Small intestine (tissue), 7 donors: ENCODE results near the gene SMIM1. TPM values are rescaled to one million over a fixed set of nuclear protein-coding genes. Genes with fewer than 3 reads are reported as not detected.

Experiments
- DNase-seq, 2 donors: peaks; one replicate each; pipeline versions ENCODE4 v3.0.0 to v3.0.0-alpha.2; 2013
- FAIRE-seq: peaks from 2 replicates; lab custom pipeline; 2012; peaks lifted over from hg19 to GRCh38; lab: Jason Lieb, UNC
- H3K27ac ChIP-seq, 3 donors: one replicate each; pipeline ENCODE4 v1.5.1; 2013; ENCODE audit warnings: low read length in 2 of 3, mild to moderate bottlenecking in 2 of 3, control low read depth in 1 of 3, inconsistent platforms in 1 of 3, low read depth in 1 of 3, moderate library complexity in 1 of 3
- H3K27me3 ChIP-seq, 3 donors: one replicate each; pipeline ENCODE4 v1.6.1; 2013; ENCODE audit warnings: low read length in 3 of 3, inconsistent platforms in 1 of 3; ENCODE audit not compliant: control insufficient read depth in 3 of 3, insufficient read depth in 3 of 3
- H3K36me3 ChIP-seq, 3 donors: one replicate each; pipeline ENCODE4 v1.6.1; 2013; ENCODE audit warnings: low read length in 3 of 3, inconsistent platforms in 1 of 3, low read depth in 1 of 3, mild to moderate bottlenecking in 1 of 3, moderate library complexity in 1 of 3; ENCODE audit not compliant: control insufficient read depth in 3 of 3, insufficient read depth in 2 of 3
- H3K4me1 ChIP-seq, 3 donors: one replicate each; pipeline ENCODE4 v1.6.1; 2013; ENCODE audit warnings: low read length in 2 of 3, inconsistent platforms in 1 of 3, low read depth in 1 of 3, mild to moderate bottlenecking in 1 of 3, moderate library complexity in 1 of 3; ENCODE audit not compliant: control insufficient read depth in 3 of 3, insufficient read depth in 2 of 3
- H3K4me3 ChIP-seq, 3 donors: one replicate each; pipeline ENCODE4 v1.5.1; 2013; ENCODE audit warnings: low read length in 3 of 3, control low read depth in 1 of 3, inconsistent platforms in 1 of 3, low read depth in 1 of 3, mild to moderate bottlenecking in 1 of 3, moderate library complexity in 1 of 3
- H3K9me3 ChIP-seq, 2 donors: one replicate each; pipeline ENCODE4 v1.6.1; 2013; ENCODE audit warnings: low read depth in 1 of 2, low read length in 1 of 2; ENCODE audit not compliant: control insufficient read depth in 2 of 2, insufficient read depth in 1 of 2
- WGBS, 3 donors: extraction: QIAGEN DNeasy Blood & Tissue Kit; methylation state at CpG; one replicate each; pipeline ENCODE4 v1.1.7; 2013; 5-methylcytosine and 5-hydroxymethylcytosine counted together
- polyA plus RNA-seq, 4 donors: library from polyadenylated mRNA; stranded (reverse) in 3 of 4; unstranded in 1 of 4; fragments of 200-250 nt in 3 of 4; fragments of 120-200 nt in 1 of 4; gene quantifications; one replicate each; pipeline versions ENCODE4 v1.2.1 to v1.2.3, GENCODE V29; 2013
- donor health status: healthy with polysubstance abuse.
- donor health status: control.
- donor health status: control.
- donor health status: Bipolar disorder and iron deficiency.
- donor health status: healthy.

SMIM1 gene
- polyA plus RNA-seq, 4 donors = 2.1 to 89.2 TPM; not detected in 2

DNA sequence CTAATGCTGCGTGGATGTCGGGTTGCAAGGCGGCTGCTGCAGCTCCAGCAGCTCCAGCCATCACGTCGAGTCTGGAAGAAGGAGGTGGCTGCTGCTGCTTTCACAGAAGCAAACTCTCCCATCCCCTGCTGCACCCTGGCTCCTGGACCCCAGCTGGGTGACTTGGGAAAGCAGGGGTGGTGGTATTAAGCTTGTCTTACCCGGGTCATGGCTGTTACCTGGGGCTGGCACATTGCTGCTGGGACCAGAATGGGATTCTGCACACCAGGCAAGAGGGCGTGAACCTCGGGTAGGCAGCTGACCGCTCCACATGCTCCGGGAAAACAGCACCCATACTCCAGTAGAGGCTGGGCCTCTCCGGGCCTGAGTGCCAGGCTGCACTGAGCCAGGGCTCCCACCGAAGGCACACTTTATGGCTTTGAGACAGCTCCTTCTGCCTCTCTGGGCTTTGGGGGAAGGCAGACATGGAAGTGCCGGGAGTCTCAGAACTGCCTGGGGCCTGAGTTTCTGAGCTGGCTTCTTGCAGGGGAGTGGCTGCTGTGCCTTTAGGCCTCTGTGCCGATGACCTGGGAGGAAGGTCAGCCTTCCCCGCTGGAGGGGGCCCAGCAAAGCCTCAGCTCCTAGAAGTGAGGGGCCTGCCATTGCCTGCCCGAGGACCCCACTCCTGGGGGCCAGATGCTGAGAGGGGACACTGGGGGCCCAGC is 1.2 kb downstream of the SMIM1 start:
- Histone ChIP-seq H3K4me1 (peaks cover 0 to 40% (median 4%) of the 10 kb centered on the region in 3 donors), H3K9me3 (no peaks in the 10 kb centered on the region), H3K27me3 (no peaks in the 10 kb centered on the region), H3K27ac (peak overlapping the region in 2 of 3 donors; percentile 9 to 77), H3K4me3 (peak overlapping the region in 1 of 3 donors; percentile 60), H3K36me3 (peaks cover 0 to 13% (median 0%) of the 10 kb centered on the region in 3 donors)
- WGBS, 3 donors = 65 to 76% (median 74%) methylated on average over 16 of the region's 16 CpGs
- DNase-seq (no peak), FAIRE-seq (no peak)

- H3K27ac ChIP-seq = no peak overlapping the region
- no peaks in the 10 kb centered on the region for H3K27me3 ChIP-seq
- H3K4me1 ChIP-seq = peaks cover 0 to 40% (median 4%) of the 10 kb centered on the region in 3 donors
- DNase-seq (no peak), FAIRE-seq (no peak)
- H3K9me3 ChIP-seq = no peaks in the 10 kb centered on the region
- peak overlapping the region in 1 of 3 donors; percentile 60 for H3K4me3 ChIP-seq
- H3K36me3 ChIP-seq = peaks cover 0 to 20% (median 0%) of the 10 kb centered on the region in 3 donors
- 74 to 78% (median 74%) methylated on average over 17 to 19 of the region's 19 CpGs for WGBS, 3 donors
These were observed 1.9 kb downstream of the SMIM1 start for GRCh38 chr1:3774276-3774945.

DNA sequence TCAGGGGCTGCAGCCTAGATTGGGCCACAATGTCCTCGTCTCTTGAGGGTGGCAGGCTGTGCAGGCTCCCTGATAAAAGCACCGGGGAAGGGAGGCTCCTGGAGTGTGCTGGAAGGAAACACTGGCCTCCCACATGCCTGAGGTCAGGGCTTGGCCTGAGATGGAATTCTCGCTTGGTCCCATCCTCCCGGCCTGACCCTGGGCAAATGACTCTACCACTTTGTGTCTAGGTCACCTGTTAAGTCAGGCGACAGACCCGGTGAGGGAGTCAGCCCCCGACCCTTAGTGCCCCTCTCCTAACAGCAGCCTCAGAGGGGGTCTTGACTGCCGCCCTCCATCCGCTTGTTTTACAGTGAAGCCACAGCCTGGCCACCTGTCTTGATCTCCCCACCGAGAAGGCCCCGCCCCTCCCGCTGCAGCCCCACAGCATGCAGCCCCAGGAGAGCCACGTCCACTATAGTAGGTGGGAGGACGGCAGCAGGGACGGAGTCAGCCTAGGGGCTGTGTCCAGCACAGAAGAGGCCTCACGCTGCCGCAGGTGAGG is 2.5 kb downstream of the SMIM1 start:
- no peak overlapping the region for H3K4me3 ChIP-seq
- peak overlapping the region in 1 of 3 donors; percentile 53 for H3K27ac ChIP-seq
- H3K9me3 ChIP-seq = peaks cover 0 to 2% of the 10 kb centered on the region in 2 donors
- 47 to 55% (median 48%) methylated on average over 17 of the region's 17 CpGs for WGBS, 3 donors
- peaks cover 0 to 26% (median 2%) of the 10 kb centered on the region in 3 donors for H3K36me3 ChIP-seq
- H3K27me3 ChIP-seq = no peaks in the 10 kb centered on the region
- FAIRE-seq (no peak), DNase-seq (no peak)
- H3K4me1 ChIP-seq = peaks cover 0 to 40% (median 4%) of the 10 kb centered on the region in 3 donors

DNA sequence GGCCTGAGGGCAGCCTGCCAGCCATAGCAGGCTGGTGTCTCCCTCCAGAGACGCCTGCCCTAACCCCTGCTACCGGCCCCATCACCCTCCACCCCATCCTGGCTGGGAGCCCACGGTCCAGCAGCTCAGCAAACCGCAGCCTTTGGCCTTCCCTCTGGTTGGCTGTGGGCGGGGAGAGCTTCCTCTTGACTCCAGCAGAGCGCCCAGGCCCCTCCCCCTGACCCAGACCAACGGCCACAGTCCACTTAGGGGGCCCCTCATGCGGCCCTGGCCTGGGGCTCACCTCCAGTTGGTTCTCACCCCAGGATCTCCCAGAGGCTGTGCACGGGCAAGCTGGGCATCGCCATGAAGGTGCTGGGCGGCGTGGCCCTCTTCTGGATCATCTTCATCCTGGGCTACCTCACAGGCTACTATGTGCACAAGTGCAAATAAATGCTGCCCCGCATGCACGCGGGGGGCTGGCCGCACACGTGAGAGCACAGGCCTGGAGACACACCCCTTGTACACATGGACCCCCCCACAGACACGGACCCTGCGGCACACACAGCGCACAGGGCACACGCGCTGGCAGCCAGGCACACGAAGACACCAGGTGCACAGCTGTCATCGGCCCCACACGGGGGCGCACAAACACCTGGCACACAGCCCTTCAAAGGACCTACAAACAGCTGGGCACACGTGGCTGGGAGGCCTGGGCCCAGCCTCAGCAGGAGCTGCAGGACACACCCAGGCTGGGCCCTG is 3.1 kb downstream of the SMIM1 start:
- Histone ChIP-seq H3K27me3 (no peaks in the 10 kb centered on the region), H3K4me3 (no peak overlapping the region), H3K9me3 (peaks cover 0 to 2% of the 10 kb centered on the region in 2 donors), H3K36me3 (peaks cover 3 to 32% (median 4%) of the 10 kb centered on the region in 3 donors), H3K4me1 (peaks cover 0 to 40% (median 4%) of the 10 kb centered on the region in 3 donors), H3K27ac (peak overlapping the region in 1 of 3 donors; percentile 60)
- DNase-seq (peak; percentile 78 to 85), FAIRE-seq (no peak)
- 8 to 26% (median 19%) methylated on average over 22 to 27 of the region's 27 CpGs for WGBS, 3 donors

DNA sequence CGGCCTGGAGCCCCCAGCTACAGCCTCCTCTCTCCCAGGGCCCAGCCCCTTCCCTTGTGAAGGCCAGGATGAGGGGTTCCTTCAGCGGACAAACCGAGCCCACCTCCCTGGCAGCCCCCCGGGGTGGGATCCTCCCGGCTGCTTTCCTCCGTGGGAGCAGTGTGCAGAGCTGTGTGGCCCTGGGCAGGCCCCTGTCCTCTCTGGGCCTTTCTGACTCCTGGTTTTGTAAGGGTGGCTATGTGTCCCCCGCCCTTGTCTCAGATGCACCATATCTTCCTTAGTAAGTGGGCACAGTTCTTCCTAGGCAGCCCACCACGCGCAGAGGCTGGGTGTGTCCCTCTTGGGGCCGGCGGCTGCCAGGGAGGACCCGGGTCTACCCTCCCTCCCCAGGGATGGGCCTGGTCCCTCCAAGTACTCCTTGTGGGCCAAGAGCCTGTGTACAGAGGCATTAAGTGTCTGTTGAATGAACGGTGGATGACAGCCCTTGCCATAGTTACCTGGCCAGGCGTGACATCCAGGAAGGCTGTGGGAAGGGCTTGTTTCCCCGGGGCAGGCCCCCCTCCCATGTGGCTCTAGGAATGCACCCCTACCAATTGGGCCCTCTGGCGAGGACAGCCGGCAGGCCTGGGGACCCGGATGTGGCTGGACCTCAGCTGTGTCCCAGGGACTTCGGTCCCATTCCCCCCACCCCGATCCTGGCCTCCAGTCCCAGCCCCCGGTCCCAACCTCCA is 3.8 kb downstream of the SMIM1 start:
- peak overlapping the region in 1 of 3 donors; percentile 51 for H3K27ac ChIP-seq
- peaks cover 0 to 2% of the 10 kb centered on the region in 2 donors for H3K9me3 ChIP-seq
- H3K27me3 ChIP-seq = no peaks in the 10 kb centered on the region
- WGBS, 3 donors = 55 to 77% (median 69%) methylated on average over 21 of the region's 21 CpGs
- H3K4me3 ChIP-seq = no peak overlapping the region
- FAIRE-seq (no peak), DNase-seq (no peak)
- peaks cover 4 to 39% (median 9%) of the 10 kb centered on the region in 3 donors for H3K36me3 ChIP-seq
- H3K4me1 ChIP-seq = peaks cover 0 to 35% (median 4%) of the 10 kb centered on the region in 3 donors

DNA sequence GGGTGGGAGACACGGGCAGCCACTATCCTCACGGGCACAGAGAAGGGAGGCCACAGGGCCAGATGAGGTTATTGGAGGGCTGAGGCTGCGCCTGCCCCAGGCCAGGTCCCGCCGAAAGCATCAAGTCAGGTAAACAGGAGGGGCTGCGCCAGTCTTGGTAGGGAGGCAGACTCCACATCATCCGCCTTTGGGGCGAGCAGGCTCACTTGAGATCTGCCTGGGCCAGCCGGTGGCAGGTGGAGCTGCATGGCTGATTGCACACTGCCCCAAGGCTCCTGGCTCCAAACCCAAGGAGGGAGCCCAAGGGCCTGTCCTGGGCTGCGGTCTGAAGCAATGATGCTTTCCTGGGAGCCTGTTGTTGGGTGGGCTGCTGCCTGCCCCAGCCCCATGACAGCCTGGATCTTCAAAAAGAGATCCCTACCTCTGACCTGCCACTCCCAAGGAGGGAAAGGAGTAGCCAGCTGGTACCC is 4.6 kb downstream of the SMIM1 start:
- no peak overlapping the region for H3K4me3 ChIP-seq
- FAIRE-seq (no peak), DNase-seq (no peak)
- H3K27ac ChIP-seq = no peak overlapping the region
- H3K27me3 ChIP-seq = no peaks in the 10 kb centered on the region
- H3K9me3 ChIP-seq = peaks cover 0 to 2% of the 10 kb centered on the region in 2 donors
- peaks cover 4 to 45% (median 11%) of the 10 kb centered on the region in 3 donors for H3K36me3 ChIP-seq
- 79 to 88% (median 87%) methylated on average over 8 to 10 of the region's 10 CpGs for WGBS, 3 donors
- H3K4me1 ChIP-seq = peaks cover 0 to 30% (median 4%) of the 10 kb centered on the region in 3 donors

DNA sequence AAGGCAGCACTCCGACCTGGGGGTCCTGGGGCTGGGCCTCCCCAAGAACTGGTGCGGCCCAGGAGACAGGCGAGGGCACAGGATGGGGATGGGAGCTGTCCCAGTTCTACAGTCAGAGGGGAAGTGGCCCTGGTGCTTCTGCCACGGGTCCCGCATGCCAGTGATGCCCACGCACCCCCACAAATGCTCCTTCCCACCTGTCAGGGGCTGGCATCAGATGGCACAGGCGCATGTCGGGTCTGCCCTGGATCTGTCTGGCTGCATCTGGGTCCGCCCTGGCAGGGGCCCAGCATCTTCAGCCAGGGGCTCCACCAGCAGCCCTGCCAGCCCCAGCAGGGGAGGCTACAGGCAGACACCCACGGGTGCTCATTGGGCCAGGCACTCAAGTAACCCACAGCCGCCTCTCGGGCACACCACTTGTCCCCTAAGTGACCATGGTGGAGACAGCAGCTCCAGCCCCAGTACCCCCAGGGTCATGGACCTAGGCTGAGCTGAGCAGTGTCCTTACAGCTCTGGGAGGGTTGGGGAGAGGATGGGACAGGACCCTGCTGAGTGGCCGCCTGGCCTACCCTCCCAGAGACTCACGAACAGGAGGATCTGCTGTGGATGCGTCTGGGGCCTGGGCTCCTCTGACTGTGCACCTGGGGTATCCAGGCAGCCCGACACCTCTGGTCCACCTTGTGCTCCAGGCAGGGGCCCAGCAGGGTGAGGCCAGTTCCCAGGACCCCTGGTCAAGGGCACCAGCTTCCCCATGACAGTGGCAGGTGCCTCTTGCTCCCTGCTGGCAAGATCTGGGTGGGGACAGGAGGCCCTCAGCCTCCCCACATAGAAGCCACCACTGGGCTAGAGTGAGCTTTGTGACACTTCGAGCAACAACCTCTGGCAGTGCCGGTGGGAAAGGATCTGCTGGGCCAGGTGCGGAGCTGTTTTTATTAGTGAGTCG is 5.4 kb downstream of the SMIM1 start:
- DNase-seq (no peak), FAIRE-seq (no peak)
- Histone ChIP-seq H3K4me1 (peaks cover 0 to 30% (median 4%) of the 10 kb centered on the region in 3 donors), H3K36me3 (peaks cover 9 to 53% (median 13%) of the 10 kb centered on the region in 3 donors), H3K9me3 (peaks cover 0 to 2% of the 10 kb centered on the region in 2 donors), H3K4me3 (no peak overlapping the region), H3K27ac (no peak overlapping the region), H3K27me3 (no peaks in the 10 kb centered on the region)
- WGBS, 3 donors = 81 to 88% (median 83%) methylated on average over 16 to 20 of the region's 20 CpGs
